Renal cortical epithelial cell (primary cell): ENCODE data around the gene COA8. TPM values are rescaled to one million over a fixed set of nuclear protein-coding genes. Genes with fewer than 3 reads are reported as not detected.

Source experiments
- DNase-seq: peaks from one replicate; pipeline ENCODE4 v3.0.0-alpha.2; 2011; ENCODE audit warnings: low read depth
- total RNA-seq: library from RNA; depleted of rRNA; stranded (reverse); fragments of >200 nt; gene quantifications from 2 replicates; pipeline ENCODE4 v1.2.3, GENCODE V29; 2014

COA8 gene
- total RNA-seq = 31.1 and 32.5 TPM in 2 replicates

- peak; percentile 53 for DNase-seq
Measured at GRCh38 chr14:103562429-103563225, at the start of gene COA8, which contains the start of gene BAG5. Gene COA8, plus strand, starts transcription at chr14:103562960. Its CDS starts 42 bp downstream, at chr14:103563002. Gene BAG5, minus strand, starts transcription at chr14:103562657. Its CDS starts 1,493 bp downstream, at chr14:103561164.

- DNase-seq = no peak
Measured at GRCh38 chr14:103514596-103515421, 48.0 kb upstream of the COA8 start.

GRCh38 chr14:103516426-103517173 lies 46.2 kb upstream of the COA8 start:
- DNase-seq = no peak

- DNase-seq = no peak
Measured at GRCh38 chr14:103517174-103517566, 45.6 kb upstream of the COA8 start.

GRCh38 chr14:103517721-103518421 lies 44.9 kb upstream of the COA8 start:
- DNase-seq = no peak

GRCh38 chr14:103518422-103519042 lies 44.2 kb upstream of the COA8 start:
- peak; percentile 16 for DNase-seq

GRCh38 chr14:103519043-103519836 lies 43.5 kb upstream of the COA8 start:
- peak; percentile 13 for DNase-seq

GRCh38 chr14:103519837-103520212 lies 42.9 kb upstream of the COA8 start:
- peak; percentile 44 for DNase-seq

- DNase-seq = no peak
Measured at GRCh38 chr14:103520269-103520656, 42.5 kb upstream of the COA8 start.

- peak; percentile 18 for DNase-seq
Measured at GRCh38 chr14:103520657-103521437, 41.9 kb upstream of the COA8 start.

GRCh38 chr14:103521438-103521950 lies 41.3 kb upstream of the COA8 start:
- DNase-seq = no peak

GRCh38 chr14:103521951-103522563 lies 40.7 kb upstream of the COA8 start:
- no peak for DNase-seq

GRCh38 chr14:103522649-103523574 lies 39.8 kb upstream of the COA8 start, which contains the start of gene CKB:
Gene CKB, minus strand, starts transcription at chr14:103522830. Its CDS starts 337 bp downstream, at chr14:103522493.
- peak; percentile 27 for DNase-seq

- DNase-seq = no peak
Measured at GRCh38 chr14:103523575-103523954, 39.2 kb upstream of the COA8 start.

- no peak for DNase-seq
Measured at GRCh38 chr14:103524002-103524935, 38.5 kb upstream of the COA8 start.
